ENCODE data around the gene ANOS1. TPM values are rescaled to one million over a fixed set of nuclear protein-coding genes. Genes with fewer than 3 reads are reported as not detected.
A peak's percentile ranks its signal among the peaks of the same experiment; 100 is the strongest.

ANOS1 gene
- total RNA-seq, 1 donor from 2014 or later = 0.04 TPM

GRCh38 chrX:8755116-8755515, 23.2 kb upstream of the ANOS1 start:
- Mint-ChIP-seq H3K4me1 (no peaks in the 10 kb centered on the region), H3K9me3 (peaks cover 6% of the 10 kb centered on the region), H3K36me3 (ENCODE audit: low read depth) (no peaks in the 10 kb centered on the region), H3K27ac (no peak overlapping the region), H3K4me3 (no peak overlapping the region), H3K27me3 (peaks cover 4% of the 10 kb centered on the region)
- TF ChIP-seq CTCF (IDR thresholded peaks at IDR 0.05) = no peak
- CTCF ChIA-PET = no interaction called here
- ATAC-seq (ENCODE audit: low read depth) (no peak), DNase-seq (no peak)
- intact Hi-C loops (cut with micrococcal nuclease) = no loop called here
- POLR2A ChIA-PET = no interaction called here

GRCh38 chrX:8749697-8750096, 17.8 kb upstream of the ANOS1 start:
- intact Hi-C loops (cut with micrococcal nuclease) = loop anchor here (1.0 to 10.0 kb wide), 4 partner anchors 605 to 1235 kb away; no protein-coding TSS in a partner anchor
- ChIA-PET CTCF (no interaction called here), POLR2A (no interaction called here)
- DNase-seq (no peak), ATAC-seq (ENCODE audit: low read depth) (no peak)
- Mint-ChIP-seq H3K36me3 (ENCODE audit: low read depth) (no peaks in the 10 kb centered on the region), H3K4me3 (no peak overlapping the region), H3K27me3 (peaks cover 3% of the 10 kb centered on the region), H3K4me1 (no peaks in the 10 kb centered on the region), H3K9me3 (no peaks in the 10 kb centered on the region), H3K27ac (no peak overlapping the region)
- no peak for TF ChIP-seq CTCF (IDR thresholded peaks at IDR 0.05)

GRCh38 chrX:8748855-8749254, 16.9 kb upstream of the ANOS1 start:
- ATAC-seq (ENCODE audit: low read depth) (no peak), DNase-seq (no peak)
- intact Hi-C loops (cut with micrococcal nuclease) = loop anchor here (1.0 to 10.0 kb wide), 4 partner anchors 606 to 1236 kb away; no protein-coding TSS in a partner anchor

GRCh38 chrX:8743126-8743732, 11.3 kb upstream of the ANOS1 start:
- no peaks in the 10 kb centered on the region for H3K4me1 Mint-ChIP-seq
- H3K4me3 Mint-ChIP-seq = no peak overlapping the region
- intact Hi-C loops (cut with micrococcal nuclease) = loop anchor here (2.0 to 10.0 kb wide), 5 partner anchors 72 to 1374 kb away; no protein-coding TSS in a partner anchor
- ATAC-seq (ENCODE audit: low read depth) (no peak), DNase-seq (peak; percentile 27)
- ChIA-PET POLR2A (no interaction called here), CTCF (no interaction called here)
- H3K9me3 Mint-ChIP-seq = no peaks in the 10 kb centered on the region
- H3K27ac Mint-ChIP-seq = no peak overlapping the region
- no peaks in the 10 kb centered on the region for H3K27me3 Mint-ChIP-seq
- TF ChIP-seq CTCF (IDR thresholded peaks at IDR 0.05) = no peak
- no peaks in the 10 kb centered on the region for H3K36me3 Mint-ChIP-seq (ENCODE audit: low read depth)

More at GRCh38 chrX:8748855-8749254, 16.9 kb upstream of the ANOS1 start:
- Mint-ChIP-seq H3K36me3 (ENCODE audit: low read depth) (no peaks in the 10 kb centered on the region), H3K4me1 (no peaks in the 10 kb centered on the region), H3K9me3 (no peaks in the 10 kb centered on the region), H3K27me3 (peaks cover 3% of the 10 kb centered on the region), H3K27ac (no peak overlapping the region), H3K4me3 (no peak overlapping the region)
- CTCF ChIA-PET = no interaction called here
- no peak for TF ChIP-seq CTCF (IDR thresholded peaks at IDR 0.05)
- POLR2A ChIA-PET = no interaction called here

GRCh38 chrX:8741981-8742380, 10.0 kb upstream of the ANOS1 start:
- H3K4me3 Mint-ChIP-seq = no peak overlapping the region
- ChIA-PET CTCF (interaction anchor here (0.6 to 0.7 kb wide), 2 partner anchors 38 to 741 kb away, joined by 3 read pairs; no protein-coding TSS in a partner anchor), POLR2A (interaction anchor here (0.6 kb wide), 1 partner anchor 979 kb away, joined by 7 read pairs; no protein-coding TSS in a partner anchor)
- TF ChIP-seq CTCF (IDR thresholded peaks at IDR 0.05) = no peak
- DNase-seq = no peak
- H3K27me3 Mint-ChIP-seq = no peaks in the 10 kb centered on the region
- no peak for ATAC-seq (ENCODE audit: low read depth)
- H3K27ac Mint-ChIP-seq = no peak overlapping the region
- no peaks in the 10 kb centered on the region for H3K4me1 Mint-ChIP-seq
- H3K9me3 Mint-ChIP-seq = no peaks in the 10 kb centered on the region
- intact Hi-C loops (cut with micrococcal nuclease) = loop anchor here (2.0 to 10.0 kb wide), 5 partner anchors 73 to 1375 kb away; no protein-coding TSS in a partner anchor
- H3K36me3 Mint-ChIP-seq (ENCODE audit: low read depth) = no peaks in the 10 kb centered on the region

All from activated B cell treated with CpG ODN at 0.5 μM for 24 hours (primary cell).